ENCODE data around the gene CBX2. TPM values are rescaled to one million over a fixed set of nuclear protein-coding genes. Genes with fewer than 3 reads are reported as not detected.
A peak's percentile ranks its signal among the peaks of the same experiment; 100 is the strongest.

The CBX2 gene
- total RNA-seq, 1 donor from 2014 or later, result 2.6 TPM

DNA sequence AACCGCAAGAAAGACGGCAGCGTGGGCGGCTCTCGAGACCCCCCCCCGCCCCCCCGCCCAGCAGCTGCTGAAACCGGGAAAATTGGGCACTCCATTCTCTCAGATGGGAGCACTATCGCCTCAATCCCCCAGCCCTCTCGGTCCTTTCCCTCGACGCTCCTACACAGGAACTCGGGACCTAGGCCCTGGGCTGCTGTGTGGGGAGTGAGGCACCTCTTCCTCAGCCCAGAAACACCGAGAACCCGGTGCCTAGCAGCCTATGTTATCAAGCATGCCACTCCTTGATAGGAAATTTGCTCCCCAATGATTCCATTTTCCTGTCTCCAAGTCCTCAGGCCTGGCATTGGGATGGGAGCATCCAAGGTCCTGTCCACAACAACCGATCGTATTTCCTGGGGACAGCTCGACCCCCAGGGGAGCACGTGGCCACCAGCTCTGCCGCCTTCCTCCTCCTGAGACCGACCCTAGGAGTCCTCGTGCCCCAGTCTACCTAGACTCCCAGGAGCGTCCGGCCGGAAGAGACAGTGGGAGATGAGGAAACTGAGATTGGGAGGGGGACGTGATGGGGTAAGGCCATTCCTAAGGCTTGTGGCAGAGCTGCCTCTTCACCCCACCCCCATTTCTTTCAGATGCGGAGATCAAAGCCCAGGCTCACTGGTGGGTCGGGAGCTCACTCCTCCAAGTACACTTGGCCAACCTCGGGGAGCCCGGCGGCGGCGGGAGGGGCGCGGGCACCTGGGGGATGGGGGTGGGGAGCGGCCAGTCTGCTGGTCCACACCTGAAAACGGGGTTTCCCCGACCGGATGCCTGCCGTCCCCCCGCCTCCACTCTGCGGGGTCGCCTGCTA is 36.4 kb downstream of the CBX2 start:
- Histone ChIP-seq H3K27ac (replicated peaks) (no peak overlapping the region), H3K27me3 (ENCODE audit: low read depth) (peaks cover 95% of the 10 kb centered on the region), H3K36me3 (no peaks in the 10 kb centered on the region), H3K4me3 (peak overlapping the region; percentile 60), H3K9me3 (replicated peaks) (no peaks in the 10 kb centered on the region), H3K4me1 (peaks cover 65% of the 10 kb centered on the region)
- DNase-seq, result no peak
- intact Hi-C loops (cut with micrococcal nuclease), result no loop called here
- TF ChIP-seq, protein P1, sequence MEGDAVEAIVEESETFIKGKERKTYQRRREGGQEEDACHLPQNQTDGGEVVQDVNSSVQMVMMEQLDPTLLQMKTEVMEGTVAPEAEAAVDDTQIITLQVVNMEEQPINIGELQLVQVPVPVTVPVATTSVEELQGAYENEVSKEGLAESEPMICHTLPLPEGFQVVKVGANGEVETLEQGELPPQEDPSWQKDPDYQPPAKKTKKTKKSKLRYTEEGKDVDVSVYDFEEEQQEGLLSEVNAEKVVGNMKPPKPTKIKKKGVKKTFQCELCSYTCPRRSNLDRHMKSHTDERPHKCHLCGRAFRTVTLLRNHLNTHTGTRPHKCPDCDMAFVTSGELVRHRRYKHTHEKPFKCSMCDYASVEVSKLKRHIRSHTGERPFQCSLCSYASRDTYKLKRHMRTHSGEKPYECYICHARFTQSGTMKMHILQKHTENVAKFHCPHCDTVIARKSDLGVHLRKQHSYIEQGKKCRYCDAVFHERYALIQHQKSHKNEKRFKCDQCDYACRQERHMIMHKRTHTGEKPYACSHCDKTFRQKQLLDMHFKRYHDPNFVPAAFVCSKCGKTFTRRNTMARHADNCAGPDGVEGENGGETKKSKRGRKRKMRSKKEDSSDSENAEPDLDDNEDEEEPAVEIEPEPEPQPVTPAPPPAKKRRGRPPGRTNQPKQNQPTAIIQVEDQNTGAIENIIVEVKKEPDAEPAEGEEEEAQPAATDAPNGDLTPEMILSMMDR (IDR thresholded peaks at IDR 0.05; ENCODE audit: borderline replicate concordance), result no peak

DNA sequence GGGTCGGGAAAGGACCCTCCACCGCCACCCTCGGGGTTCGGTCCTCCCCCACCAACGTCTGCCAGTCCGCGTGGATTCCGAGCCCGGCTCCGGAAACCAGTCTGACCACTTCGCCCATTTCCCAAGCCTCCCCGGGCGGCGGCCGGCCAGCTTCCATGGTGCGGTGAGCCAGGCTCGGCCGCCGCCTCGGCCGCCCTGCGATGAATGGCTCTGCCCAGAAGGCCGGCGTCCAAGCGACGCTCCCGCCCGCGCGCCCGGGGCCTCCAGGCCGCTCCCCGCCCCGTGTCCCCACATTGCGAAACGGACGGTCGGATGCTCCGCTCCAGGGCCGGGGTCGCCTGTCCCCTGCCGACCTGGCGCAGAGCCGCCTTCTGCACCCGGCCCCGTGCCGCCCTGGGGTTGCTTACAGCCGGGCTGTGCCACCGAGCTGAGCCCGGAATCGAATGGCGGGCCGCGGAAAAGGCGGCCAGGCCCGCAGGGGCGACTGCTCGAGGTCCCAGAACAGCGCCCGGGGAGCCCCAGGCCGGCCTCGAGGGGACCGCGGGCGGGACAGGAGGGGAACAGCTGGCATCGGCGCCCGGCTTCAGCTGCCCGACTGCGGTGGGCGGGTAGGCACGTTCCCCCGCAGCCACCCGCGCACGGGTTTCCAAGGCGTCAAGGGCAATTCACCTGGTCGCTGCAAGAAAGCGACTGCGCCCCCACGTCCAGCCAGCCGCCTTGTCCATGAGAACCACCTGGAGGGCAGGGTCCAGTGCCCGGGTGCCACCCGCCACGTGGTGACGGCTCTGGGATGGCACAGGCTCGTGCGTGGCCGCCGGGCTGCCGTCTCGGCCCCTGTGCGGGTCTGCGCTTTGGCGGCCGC is 37.3 kb downstream of the CBX2 start:
- H3K4me1 ChIP-seq, result peaks cover 65% of the 10 kb centered on the region
- intact Hi-C loops (cut with micrococcal nuclease), result no loop called here
- no peaks in the 10 kb centered on the region for H3K36me3 ChIP-seq
- no peaks in the 10 kb centered on the region for H3K9me3 ChIP-seq (replicated peaks)
- no peak overlapping the region for H3K27ac ChIP-seq (replicated peaks)
- TF ChIP-seq, protein P1 (IDR thresholded peaks at IDR 0.05; ENCODE audit: borderline replicate concordance), result no peak
- H3K27me3 ChIP-seq (ENCODE audit: low read depth), result peaks cover 87% of the 10 kb centered on the region
- no peak for DNase-seq
- H3K4me3 ChIP-seq, result peak overlapping the region; percentile 45

DNA sequence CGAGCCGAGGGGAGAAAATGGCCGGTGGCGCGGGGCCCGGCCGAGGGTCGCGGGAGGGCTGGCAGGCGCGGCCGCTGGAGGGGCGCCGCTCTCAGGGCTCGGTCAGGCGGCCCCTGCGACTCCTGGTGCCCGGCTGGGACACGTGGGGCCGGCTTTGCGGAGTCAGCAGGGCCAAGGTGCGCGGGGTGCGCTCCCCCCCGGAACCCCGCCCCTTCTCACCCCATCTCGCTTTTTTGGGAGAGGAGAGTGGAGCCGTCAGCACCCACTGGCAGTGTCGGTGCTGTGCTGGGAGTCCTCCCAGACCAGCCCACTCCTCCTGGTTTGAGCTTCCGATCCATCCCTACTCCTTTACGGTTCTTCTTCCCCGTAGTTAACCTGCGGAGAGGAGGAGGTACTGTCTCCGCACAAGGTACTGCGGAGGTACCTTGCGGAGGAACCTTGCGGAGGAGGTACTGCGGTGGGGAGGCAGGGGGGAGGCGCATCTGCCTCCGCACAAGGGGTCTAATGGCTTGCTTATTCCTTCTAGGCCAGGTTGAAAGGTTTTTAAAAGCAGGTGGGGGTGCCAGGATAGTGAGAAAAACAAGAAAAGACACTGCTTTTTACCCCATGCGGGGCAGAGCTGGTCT is 38.0 kb downstream of the CBX2 start:
- DNase-seq, result no peak
- Histone ChIP-seq H3K4me1 (peaks cover 65% of the 10 kb centered on the region), H3K4me3 (no peak overlapping the region), H3K36me3 (no peaks in the 10 kb centered on the region), H3K27me3 (ENCODE audit: low read depth) (peaks cover 80% of the 10 kb centered on the region), H3K9me3 (replicated peaks) (no peaks in the 10 kb centered on the region), H3K27ac (replicated peaks) (no peak overlapping the region)
- TF ChIP-seq, protein P1 (IDR thresholded peaks at IDR 0.05; ENCODE audit: borderline replicate concordance), result no peak
- intact Hi-C loops (cut with micrococcal nuclease), result no loop called here

DNA sequence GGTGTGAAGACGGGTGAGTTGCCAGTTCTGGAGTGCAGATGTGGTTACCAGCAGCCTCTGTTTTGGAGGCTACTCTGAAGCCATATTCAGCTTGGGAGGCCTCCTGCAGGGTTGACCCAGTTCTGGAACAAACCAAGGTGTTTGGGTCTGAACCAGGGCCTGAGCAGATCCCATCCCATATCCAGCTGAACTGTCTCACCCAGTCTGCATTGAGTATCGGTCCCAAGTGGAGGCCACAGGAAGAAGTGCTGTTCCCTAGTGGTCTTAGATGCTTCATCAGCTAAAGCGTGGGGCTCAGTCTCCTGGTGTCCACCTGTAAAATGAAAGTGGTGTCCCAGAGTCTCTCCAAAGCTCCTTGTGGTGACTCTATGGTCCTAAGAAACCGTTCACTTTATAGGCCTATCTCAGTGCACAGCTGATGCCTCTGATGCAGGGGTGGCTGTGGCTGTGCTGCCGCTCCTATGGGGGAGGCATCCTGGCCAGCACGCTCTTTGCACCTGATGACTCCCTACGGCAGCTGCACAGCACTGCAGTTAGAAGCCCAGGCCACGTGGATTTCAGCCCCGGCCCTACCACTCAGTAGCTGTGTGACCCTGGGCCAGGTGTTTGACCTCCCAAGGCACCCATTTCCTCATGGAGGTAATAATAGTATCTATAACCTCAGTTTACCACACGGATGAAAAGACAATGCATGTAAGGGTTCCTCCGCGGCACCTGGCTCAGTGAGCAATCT is 40.2 kb downstream of the CBX2 start:
- intact Hi-C loops (cut with micrococcal nuclease), result no loop called here
- no peak for DNase-seq

More for the DNA sequence above, 40.2 kb downstream of the CBX2 start:
- TF ChIP-seq, protein P1 (IDR thresholded peaks at IDR 0.05; ENCODE audit: borderline replicate concordance), result no peak
- H3K27ac ChIP-seq (replicated peaks), result no peak overlapping the region
- peaks cover 57% of the 10 kb centered on the region for H3K27me3 ChIP-seq (ENCODE audit: low read depth)
- peaks cover 53% of the 10 kb centered on the region for H3K4me1 ChIP-seq
- H3K4me3 ChIP-seq, result no peak overlapping the region
- H3K9me3 ChIP-seq (replicated peaks), result no peaks in the 10 kb centered on the region
- no peaks in the 10 kb centered on the region for H3K36me3 ChIP-seq

All from left ventricle myocardium inferior (tissue), 1 donor.